ENCODE results near the gene XRCC3.

Gene XRCC3

DNA sequence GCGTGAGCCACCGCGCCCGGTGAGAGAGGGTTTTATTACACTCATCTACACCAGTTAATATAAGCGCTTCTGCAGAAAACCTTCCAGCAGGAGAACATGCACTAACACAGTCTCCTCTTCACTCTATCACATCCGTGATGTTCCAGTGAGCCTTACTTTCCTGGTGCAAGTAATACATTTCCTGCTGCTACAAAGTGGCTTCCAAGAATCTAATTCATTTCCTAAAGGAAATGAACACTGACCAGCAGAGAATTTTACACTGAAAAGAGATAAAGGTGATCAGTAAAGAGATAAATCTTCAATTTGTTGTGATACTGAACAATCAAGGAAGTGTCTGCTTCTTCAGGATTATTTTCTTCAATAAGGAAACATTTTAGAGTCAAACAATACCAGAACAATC, 39.8 kb upstream of the XRCC3 start:
- in situ Hi-C loops (cut with HindIII; ENCODE audit: low pct_ligation_motif_present, low sequenced_read_pairs): no loop called here
- no peak for DNase-seq
- Histone ChIP-seq H3K4me3 (ENCODE audit: low read depth, low read length) (no peak overlapping the region), H3K27me3 (replicated peaks) (no peaks in the 10 kb centered on the region), H3K36me3 (replicated peaks) (no peaks in the 10 kb centered on the region), H3K27ac (no peak overlapping the region)
- TF ChIP-seq, protein P1, sequence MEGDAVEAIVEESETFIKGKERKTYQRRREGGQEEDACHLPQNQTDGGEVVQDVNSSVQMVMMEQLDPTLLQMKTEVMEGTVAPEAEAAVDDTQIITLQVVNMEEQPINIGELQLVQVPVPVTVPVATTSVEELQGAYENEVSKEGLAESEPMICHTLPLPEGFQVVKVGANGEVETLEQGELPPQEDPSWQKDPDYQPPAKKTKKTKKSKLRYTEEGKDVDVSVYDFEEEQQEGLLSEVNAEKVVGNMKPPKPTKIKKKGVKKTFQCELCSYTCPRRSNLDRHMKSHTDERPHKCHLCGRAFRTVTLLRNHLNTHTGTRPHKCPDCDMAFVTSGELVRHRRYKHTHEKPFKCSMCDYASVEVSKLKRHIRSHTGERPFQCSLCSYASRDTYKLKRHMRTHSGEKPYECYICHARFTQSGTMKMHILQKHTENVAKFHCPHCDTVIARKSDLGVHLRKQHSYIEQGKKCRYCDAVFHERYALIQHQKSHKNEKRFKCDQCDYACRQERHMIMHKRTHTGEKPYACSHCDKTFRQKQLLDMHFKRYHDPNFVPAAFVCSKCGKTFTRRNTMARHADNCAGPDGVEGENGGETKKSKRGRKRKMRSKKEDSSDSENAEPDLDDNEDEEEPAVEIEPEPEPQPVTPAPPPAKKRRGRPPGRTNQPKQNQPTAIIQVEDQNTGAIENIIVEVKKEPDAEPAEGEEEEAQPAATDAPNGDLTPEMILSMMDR (IDR thresholded peaks at IDR 0.05; ENCODE audit: low read depth, low read length, missing control alignments): no peak

DNA sequence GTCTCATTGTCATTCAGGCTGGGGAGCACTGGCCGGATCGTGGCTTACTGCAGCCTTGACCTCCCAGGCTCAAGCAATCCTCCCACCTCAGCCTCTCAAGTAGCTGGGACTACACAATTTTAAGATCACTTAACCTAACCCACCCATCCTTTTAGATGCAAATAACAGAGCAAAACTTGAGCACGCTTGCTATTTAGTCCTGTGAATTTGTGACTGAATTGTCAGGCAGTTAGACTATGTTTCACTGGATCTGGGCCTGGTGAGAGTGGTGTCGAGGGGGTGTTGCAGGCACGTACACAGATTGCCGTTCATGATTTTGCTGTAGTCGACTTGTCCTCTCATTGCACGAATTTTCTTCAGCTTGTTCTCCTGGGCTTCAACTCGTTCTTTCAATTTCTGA, 38.5 kb upstream of the XRCC3 start:
- Histone ChIP-seq H3K36me3 (replicated peaks) (no peaks in the 10 kb centered on the region), H3K4me3 (ENCODE audit: low read depth, low read length) (no peak overlapping the region), H3K27me3 (replicated peaks) (no peaks in the 10 kb centered on the region), H3K27ac (no peak overlapping the region)
- no peak for DNase-seq
- in situ Hi-C loops (cut with HindIII; ENCODE audit: low pct_ligation_motif_present, low sequenced_read_pairs): no loop called here
- TF ChIP-seq, protein P1 (IDR thresholded peaks at IDR 0.05; ENCODE audit: low read depth, low read length, missing control alignments): no peak

DNA sequence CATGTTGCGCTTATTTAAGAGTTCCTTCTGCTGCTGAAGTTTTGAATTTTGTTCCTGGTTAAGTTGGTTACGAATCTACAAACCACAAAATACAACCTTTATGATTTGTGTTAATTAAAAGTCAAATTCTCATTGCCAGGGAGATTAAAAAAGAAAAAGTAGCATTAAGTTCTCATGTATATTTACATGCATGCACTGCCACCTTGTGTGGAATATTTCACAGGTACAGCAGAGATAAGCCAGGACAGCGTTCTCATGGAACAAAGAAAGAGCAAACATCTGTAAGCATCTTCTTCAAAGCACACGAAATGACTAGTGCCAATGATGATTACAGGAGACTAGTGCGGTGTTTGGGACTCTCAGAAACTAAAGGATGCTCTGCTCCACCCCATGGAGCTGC, 34.6 kb upstream of the XRCC3 start:
- no peak overlapping the region for H3K27ac ChIP-seq
- in situ Hi-C loops (cut with HindIII; ENCODE audit: low pct_ligation_motif_present, low sequenced_read_pairs): no loop called here
- TF ChIP-seq, protein P1 (IDR thresholded peaks at IDR 0.05; ENCODE audit: low read depth, low read length, missing control alignments): no peak
- no peak for DNase-seq
- no peaks in the 10 kb centered on the region for H3K27me3 ChIP-seq (replicated peaks)
- no peak overlapping the region for H3K4me3 ChIP-seq (ENCODE audit: low read depth, low read length)
- no peaks in the 10 kb centered on the region for H3K36me3 ChIP-seq (replicated peaks)

DNA sequence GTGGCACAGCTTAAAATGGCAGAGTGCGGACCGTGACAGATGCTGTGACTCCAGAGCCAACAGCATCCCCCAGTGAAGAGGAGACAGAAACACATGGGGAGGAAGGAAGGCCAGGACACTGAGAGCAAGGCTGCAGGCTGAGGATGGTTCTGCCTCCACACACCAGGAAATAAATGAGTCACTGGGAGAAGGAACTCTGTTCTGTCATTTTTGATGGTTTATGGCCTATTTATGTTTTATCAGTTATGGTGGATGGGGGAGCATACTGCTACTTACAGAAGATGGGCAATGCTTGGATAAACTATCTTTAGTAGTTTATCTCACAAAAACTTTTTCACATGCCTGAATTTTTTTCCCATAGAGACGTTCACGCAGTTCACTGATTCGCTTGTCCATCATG, 34.2 kb upstream of the XRCC3 start:
- Histone ChIP-seq H3K27me3 (replicated peaks) (no peaks in the 10 kb centered on the region), H3K4me3 (ENCODE audit: low read depth, low read length) (no peak overlapping the region), H3K36me3 (replicated peaks) (no peaks in the 10 kb centered on the region), H3K27ac (no peak overlapping the region)
- in situ Hi-C loops (cut with HindIII; ENCODE audit: low pct_ligation_motif_present, low sequenced_read_pairs): no loop called here
- TF ChIP-seq, protein P1 (IDR thresholded peaks at IDR 0.05; ENCODE audit: low read depth, low read length, missing control alignments): no peak
- no peak for DNase-seq

DNA sequence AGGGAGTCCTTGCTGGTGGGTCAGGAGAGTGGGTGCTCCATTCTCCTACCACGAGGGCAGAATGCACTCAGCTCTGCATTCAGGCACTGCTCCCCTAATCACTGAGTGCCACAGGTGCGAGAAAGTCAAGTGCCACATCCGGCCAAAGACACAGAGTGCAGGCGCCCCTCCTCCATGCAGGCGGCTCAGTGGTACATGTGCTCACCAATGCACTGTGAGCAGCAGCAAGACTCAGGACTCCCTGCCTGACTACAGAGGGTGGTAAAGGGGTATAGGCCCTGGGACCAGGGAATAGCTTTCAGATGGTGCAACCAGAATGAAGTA, 33.2 kb upstream of the XRCC3 start:
- H3K27ac ChIP-seq: no peak overlapping the region

DNA sequence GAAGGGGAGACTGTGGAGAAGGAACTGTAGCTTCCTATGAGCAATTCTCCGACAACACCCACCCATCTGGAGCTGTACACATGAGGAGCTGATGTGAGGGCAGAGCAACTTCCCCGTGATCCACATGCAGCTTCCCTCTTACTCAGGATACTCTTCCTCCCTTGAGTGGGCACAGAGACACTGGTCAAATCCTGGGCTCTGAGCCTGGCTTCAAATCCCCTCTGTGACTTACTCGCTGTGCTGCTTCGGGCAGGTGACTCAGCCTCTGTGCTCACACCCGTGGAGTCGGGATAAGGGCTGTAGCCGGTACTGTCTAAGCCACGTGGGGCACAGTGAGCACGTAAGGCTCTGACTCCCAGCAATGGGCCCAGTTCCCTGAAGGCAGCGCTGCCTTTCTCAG, 31.4 kb upstream of the XRCC3 start:
- DNase-seq: peak; percentile 31

More for the DNA sequence above, 33.2 kb upstream of the XRCC3 start:
- Histone ChIP-seq H3K4me3 (ENCODE audit: low read depth, low read length) (no peak overlapping the region), H3K27me3 (replicated peaks) (no peaks in the 10 kb centered on the region), H3K36me3 (replicated peaks) (no peaks in the 10 kb centered on the region)
- DNase-seq: no peak
- in situ Hi-C loops (cut with HindIII; ENCODE audit: low pct_ligation_motif_present, low sequenced_read_pairs): no loop called here
- TF ChIP-seq, protein P1 (IDR thresholded peaks at IDR 0.05; ENCODE audit: low read depth, low read length, missing control alignments): no peak

More for the DNA sequence above, 31.4 kb upstream of the XRCC3 start:
- TF ChIP-seq, protein P1 (IDR thresholded peaks at IDR 0.05; ENCODE audit: low read depth, low read length, missing control alignments): no peak
- H3K27me3 ChIP-seq (replicated peaks): no peaks in the 10 kb centered on the region
- H3K27ac ChIP-seq: no peak overlapping the region
- in situ Hi-C loops (cut with HindIII; ENCODE audit: low pct_ligation_motif_present, low sequenced_read_pairs): no loop called here
- H3K4me3 ChIP-seq (ENCODE audit: low read depth, low read length): no peak overlapping the region
- no peaks in the 10 kb centered on the region for H3K36me3 ChIP-seq (replicated peaks)
